WTC11 (cell line): ENCODE data around the gene SOWAHA. TPM values are rescaled to one million over a fixed set of nuclear protein-coding genes. Genes with fewer than 3 reads are reported as not detected.

ENCODE experiments used
- ATAC-seq: fragments of 200-7000 bp; cut with Tn5 transposase; 2 replicates; pipeline ENCODE4 v1.10.0; 2021; ENCODE audit warnings: mild to moderate bottlenecking, moderate library complexity
- CTCF ChIA-PET: fragments of 300-600 bp; sonication (Branson Sonifier 250); formaldehyde crosslinking; loops from one replicate; lab custom pipeline; 2021; ENCODE audit warnings: antibody characterized with exemption; lab: Charles Lee
- POLR2A ChIA-PET: fragments of 350-600 bp; sonication (Branson Sonifier 250); formaldehyde crosslinking; loops from one replicate; lab custom pipeline; 2021; ENCODE audit warnings: antibody characterized with exemption; lab: Charles Lee
- DNase-seq: peaks from one replicate; pipeline ENCODE4 v3.0.0; 2021; ENCODE audit warnings: low spot score
- H3K27ac Mint-ChIP-seq: 2 replicates; pipeline ENCODE4 v1.8.0; 2021; ENCODE audit warnings: mixed read lengths
- H3K27me3 Mint-ChIP-seq: 2 replicates; pipeline ENCODE4 v1.8.0; 2021; ENCODE audit warnings: low read depth, mild to moderate bottlenecking, moderate library complexity, mixed read lengths
- H3K36me3 Mint-ChIP-seq: 2 replicates; pipeline ENCODE4 v1.8.0; 2021; ENCODE audit warnings: mixed read lengths
- H3K4me1 Mint-ChIP-seq: 2 replicates; pipeline ENCODE4 v1.8.0; 2022; ENCODE audit warnings: mixed read lengths
- H3K4me3 Mint-ChIP-seq: 2 replicates; pipeline ENCODE4 v1.8.0; 2021; ENCODE audit warnings: mild to moderate bottlenecking, moderate library complexity, mixed read lengths
- H3K9me3 Mint-ChIP-seq: 2 replicates; pipeline ENCODE4 v1.8.0; 2021; ENCODE audit warnings: mixed read lengths
- ATF2 ChIP-seq: sonication (generic); formaldehyde crosslinking; IDR thresholded peaks from 2 replicates; pipeline ENCODE4 v1.8.1; 2022; ENCODE audit warnings: low read depth, missing genetic modification reagents, borderline replicate concordance
- CREB1 ChIP-seq: sonication (generic); formaldehyde crosslinking; IDR thresholded peaks from 2 replicates; pipeline ENCODE4 v1.8.0; 2023; ENCODE audit warnings: mild to moderate bottlenecking, missing genetic modification reagents
- ELF4 ChIP-seq: sonication (generic); formaldehyde crosslinking; IDR thresholded peaks from 2 replicates; pipeline ENCODE4 v1.8.1; 2022; ENCODE audit warnings: low read depth, mild to moderate bottlenecking, moderate library complexity, missing genetic modification reagents
- EMX1 ChIP-seq: fragments of 250-450 bp; sonication (Bioruptor Pico); IDR thresholded peaks from 2 replicates; pipeline ENCODE4 v1.8.0; 2021; ENCODE audit warnings: mild to moderate bottlenecking
- GABPB1 ChIP-seq: sonication (generic); formaldehyde crosslinking; IDR thresholded peaks from 2 replicates; pipeline ENCODE4 v1.8.1; 2023; ENCODE audit warnings: mild to moderate bottlenecking, missing genetic modification reagents
- HMGXB4 ChIP-seq: sonication (generic); formaldehyde crosslinking; IDR thresholded peaks from 2 replicates; pipeline ENCODE4 v1.8.1; 2023; ENCODE audit warnings: mild to moderate bottlenecking, moderate library complexity, missing genetic modification reagents
- JUN ChIP-seq: sonication (generic); formaldehyde crosslinking; IDR thresholded peaks from 2 replicates; pipeline ENCODE4 v1.8.0; 2023; ENCODE audit warnings: mild to moderate bottlenecking, missing genetic modification reagents
- NR2C2 ChIP-seq: sonication (generic); formaldehyde crosslinking; IDR thresholded peaks from 2 replicates; pipeline ENCODE4 v1.8.0; 2022; ENCODE audit warnings: mild to moderate bottlenecking, missing genetic modification reagents
- PRRX2 ChIP-seq: fragments of 250-450 bp; sonication (Bioruptor Pico); IDR thresholded peaks from 2 replicates; pipeline ENCODE4 v1.8.0; 2021; ENCODE audit warnings: mild to moderate bottlenecking
- RELA ChIP-seq: sonication (generic); formaldehyde crosslinking; IDR thresholded peaks from 2 replicates; pipeline ENCODE4 v1.8.1; 2022; ENCODE audit warnings: missing genetic modification reagents, mild to moderate bottlenecking, borderline replicate concordance
- ZBTB21 ChIP-seq: sonication (generic); formaldehyde crosslinking; IDR thresholded peaks from 2 replicates; pipeline ENCODE4 v1.8.1; 2023; ENCODE audit warnings: mild to moderate bottlenecking, missing genetic modification reagents, borderline replicate concordance
- ZMAT4 ChIP-seq: fragments of 250-450 bp; sonication (Bioruptor Pico); IDR thresholded peaks from 2 replicates; pipeline ENCODE4 v1.9.0; 2021; ENCODE audit warnings: mild to moderate bottlenecking
- ZNF121 ChIP-seq: sonication (generic); formaldehyde crosslinking; IDR thresholded peaks from 2 replicates; pipeline ENCODE4 v1.8.0; 2023; ENCODE audit warnings: missing genetic modification reagents
- ZNF281 ChIP-seq: sonication (generic); formaldehyde crosslinking; IDR thresholded peaks from 2 replicates; pipeline ENCODE4 v1.8.0; 2023; ENCODE audit warnings: mild to moderate bottlenecking, missing genetic modification reagents
- ZNF532 ChIP-seq: fragments of 250-450 bp; sonication (Bioruptor Pico); IDR thresholded peaks from 2 replicates; pipeline ENCODE4 v1.9.0; 2021; ENCODE audit warnings: mild to moderate bottlenecking, borderline replicate concordance
- ZSCAN18 ChIP-seq: fragments of 250-450 bp; sonication (Bioruptor Pico); IDR thresholded peaks from 2 replicates; pipeline ENCODE4 v2.1.2; 2022; ENCODE audit warnings: mild to moderate bottlenecking, moderate library complexity
- total RNA-seq: library from RNA; stranded (reverse); gene quantifications from 3 replicates; pipeline ENCODE4 v1.2.3, GENCODE V29; 2021

Gene SOWAHA
- total RNA-seq, 1 experiment from 2014 or later, result 0.11 TPM

- peaks cover 38% of the 10 kb centered on the region for H3K27me3 Mint-ChIP-seq
- TF ChIP-seq PRRX2 (CRISPR knock-in tag), result no peak
- TF ChIP-seq ZNF121 (CRISPR knock-in tag), result no peak
- no peak for TF ChIP-seq ELF4 (CRISPR knock-in tag)
- no peak for TF ChIP-seq EMX1 (CRISPR knock-in tag)
- no peak for TF ChIP-seq ZNF281 (CRISPR knock-in tag)
- no peak for TF ChIP-seq CREB1 (CRISPR knock-in tag)
- no peak for TF ChIP-seq RELA
- TF ChIP-seq ZMAT4, result no peak
- TF ChIP-seq ZBTB21 (CRISPR knock-in tag), result no peak
- no peak for TF ChIP-seq JUN (CRISPR knock-in tag)
- TF ChIP-seq, all 79 proteins: peak for 0
- DNase-seq (no peak), ATAC-seq (no peak)
- peaks cover 6% of the 10 kb centered on the region for H3K9me3 Mint-ChIP-seq
- ChIA-PET POLR2A (no interaction called here), CTCF (interaction anchor here (1.4 kb wide), 1 partner anchor 25 kb away, joined by 5 read pairs; no protein-coding TSS in a partner anchor)
- H3K4me3 Mint-ChIP-seq, result no peak overlapping the region
- no peaks in the 10 kb centered on the region for H3K36me3 Mint-ChIP-seq
- H3K4me1 Mint-ChIP-seq, result peaks cover 13% of the 10 kb centered on the region
- H3K27ac Mint-ChIP-seq, result no peak overlapping the region
Observed at GRCh38 chr5:132782101-132782500, 31.0 kb upstream of the SOWAHA start.

GRCh38 chr5:132785365-132785764, 27.7 kb upstream of the SOWAHA start:
- no peak for TF ChIP-seq ATF2 (CRISPR knock-in tag)
- no peak for TF ChIP-seq GABPB1 (CRISPR knock-in tag)
- TF ChIP-seq HMGXB4, result no peak
- H3K27ac Mint-ChIP-seq, result no peak overlapping the region
- ChIA-PET CTCF (interaction anchor here (0.7 to 1.4 kb wide), 4 partner anchors 22 to 636 kb away, joined by 3 to 4 read pairs (median 3); partner anchors contain the start of gene CCNI2), POLR2A (no interaction called here)
- peaks cover 14% of the 10 kb centered on the region for H3K27me3 Mint-ChIP-seq
- H3K36me3 Mint-ChIP-seq, result no peaks in the 10 kb centered on the region
- H3K4me3 Mint-ChIP-seq, result no peak overlapping the region
- H3K9me3 Mint-ChIP-seq, result peaks cover 6% of the 10 kb centered on the region
- H3K4me1 Mint-ChIP-seq, result peaks cover 6% of the 10 kb centered on the region; the same call in 1 of the 2 replicates
- ATAC-seq, result no peak
- no peak for DNase-seq

- peaks cover 12% of the 10 kb centered on the region for H3K27me3 Mint-ChIP-seq
- ChIA-PET CTCF (interaction anchor here (0.7 to 1.3 kb wide), 2 partner anchors 39 to 635 kb away, joined by 3 to 4 read pairs; partner anchors contain the start of gene CCNI2), POLR2A (no interaction called here)
- DNase-seq (no peak), ATAC-seq (no peak)
- no peak overlapping the region for H3K4me3 Mint-ChIP-seq
- no peak overlapping the region for H3K27ac Mint-ChIP-seq
- peaks cover 6% of the 10 kb centered on the region for H3K9me3 Mint-ChIP-seq
- peaks cover 6% of the 10 kb centered on the region; the same call in 1 of the 2 replicates for H3K4me1 Mint-ChIP-seq
- TF ChIP-seq ZSCAN18 (CRISPR knock-in tag), result no peak
- TF ChIP-seq ZNF532, result no peak
- TF ChIP-seq NR2C2, result no peak
- no peak for TF ChIP-seq EMX1 (CRISPR knock-in tag)
- H3K36me3 Mint-ChIP-seq, result no peaks in the 10 kb centered on the region
Observed at GRCh38 chr5:132785864-132786263, 27.2 kb upstream of the SOWAHA start.
